HG02798 (cell line): ENCODE measurements around the gene SCUBE3.

ENCODE experiments used
- ATAC-seq: cut with Tn5 transposase; IDR thresholded peaks from one replicate; pipeline ENCODE4 v1.9.1; 2021; ENCODE audit warnings: mild to moderate bottlenecking; ENCODE audit not compliant: unreplicated experiment, poor library complexity

Gene SCUBE3

GRCh38 chr6:35206346-35206745 lies 7.4 kb upstream of the SCUBE3 start:
- no peak for ATAC-seq

GRCh38 chr6:35208419-35208818 lies 5.3 kb upstream of the SCUBE3 start:
- no peak for ATAC-seq

GRCh38 chr6:35209081-35209480 lies 4.7 kb upstream of the SCUBE3 start:
- no peak for ATAC-seq

GRCh38 chr6:35209622-35210247 lies 4.0 kb upstream of the SCUBE3 start:
- no peak for ATAC-seq

GRCh38 chr6:35213298-35213791 lies 411 bp upstream of the SCUBE3 start:
- no peak for ATAC-seq

- ATAC-seq, result no peak
Observed at GRCh38 chr6:35214869-35215664, 1.3 kb downstream of the SCUBE3 start.

- no peak for ATAC-seq
Observed at GRCh38 chr6:35215665-35216411, 2.1 kb downstream of the SCUBE3 start.

GRCh38 chr6:35216412-35216732 lies 2.6 kb downstream of the SCUBE3 start:
- ATAC-seq, result no peak

GRCh38 chr6:35216851-35217811 lies 3.4 kb downstream of the SCUBE3 start:
- no peak for ATAC-seq

GRCh38 chr6:35218021-35218420 lies 4.3 kb downstream of the SCUBE3 start:
- ATAC-seq, result no peak

GRCh38 chr6:35218456-35218855 lies 4.7 kb downstream of the SCUBE3 start:
- no peak for ATAC-seq

- no peak for ATAC-seq
Observed at GRCh38 chr6:35219683-35220326, 6.0 kb downstream of the SCUBE3 start.

GRCh38 chr6:35220711-35221110 lies 7.0 kb downstream of the SCUBE3 start:
- ATAC-seq, result no peak

GRCh38 chr6:35223396-35223795 lies 9.6 kb downstream of the SCUBE3 start:
- ATAC-seq, result no peak

- no peak for ATAC-seq
Observed at GRCh38 chr6:35224720-35225119, 11.0 kb downstream of the SCUBE3 start.

- no peak for ATAC-seq
Observed at GRCh38 chr6:35228481-35228880, 14.7 kb downstream of the SCUBE3 start.

- ATAC-seq, result no peak
Observed at GRCh38 chr6:35229304-35229703, 15.5 kb downstream of the SCUBE3 start.

GRCh38 chr6:35230498-35230897 lies 16.7 kb downstream of the SCUBE3 start:
- ATAC-seq, result no peak

GRCh38 chr6:35230950-35231349 lies 17.2 kb downstream of the SCUBE3 start:
- ATAC-seq, result no peak

GRCh38 chr6:35231563-35231962 lies 17.8 kb downstream of the SCUBE3 start:
- no peak for ATAC-seq
